OCI-M2 (cell line): ENCODE measurements around the gene GDNF.
"Not testable (repeated sequence)": the region's sequence is repeated elsewhere in the genome, so short reads cannot be mapped to it uniquely, and the experiment has no call there.

Experiments
- DNase-seq: peaks from one replicate; lab custom pipeline; 2025; ENCODE audit not compliant: unreplicated experiment; lab: John Stamatoyannopoulos, UW

Gene GDNF

GRCh38 chr5:37816883-37817282 is 23.0 kb downstream of the GDNF start:
- DNase-seq, result no peak

GRCh38 chr5:37816331-37816730 is 23.5 kb downstream of the GDNF start:
- DNase-seq, result no peak

DNA sequence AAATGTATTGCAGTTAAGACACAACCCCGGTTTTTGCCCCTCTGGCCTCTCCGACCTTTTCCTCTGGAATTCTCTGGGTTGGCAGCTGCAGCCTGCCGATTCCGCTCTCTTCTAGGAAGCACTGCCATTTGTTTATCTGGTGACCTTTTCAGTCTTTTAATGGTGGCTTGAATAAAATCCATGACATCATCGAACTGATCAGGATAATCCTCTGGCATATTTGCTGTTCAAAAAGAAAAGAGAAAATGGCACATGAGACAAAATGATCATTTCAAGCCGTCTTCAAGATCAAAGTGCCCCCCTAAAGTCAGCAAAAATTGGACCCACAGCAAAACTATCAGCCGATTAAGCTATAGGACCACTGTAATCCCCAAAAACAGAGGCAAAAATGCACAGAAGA is 23.9 kb downstream of the GDNF start:
- DNase-seq, result no peak

GRCh38 chr5:37814699-37815098 is 25.1 kb downstream of the GDNF start:
- DNase-seq, result no peak

- DNase-seq, result no peak
Measured at GRCh38 chr5:37812365-37812764, 27.5 kb downstream of the GDNF start.

DNA sequence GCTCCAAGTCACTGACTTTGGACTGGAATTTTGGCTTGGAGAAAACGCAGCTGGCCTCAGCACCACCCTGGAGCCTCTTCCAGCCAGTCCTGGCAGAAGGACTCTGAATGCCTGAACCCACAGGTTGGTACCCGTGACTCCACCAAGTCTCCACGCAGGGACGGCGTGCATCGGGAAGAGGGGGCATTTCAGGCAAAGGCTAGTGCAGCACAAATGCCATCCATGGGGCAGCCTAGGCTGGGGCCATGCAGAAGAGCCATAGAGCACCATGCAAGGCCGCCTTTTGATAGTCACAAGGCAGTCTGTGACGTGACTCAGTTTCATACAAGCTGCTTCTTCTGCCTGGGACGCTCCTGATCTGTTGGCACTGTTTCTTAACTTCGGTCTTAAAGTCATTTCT is 28.0 kb downstream of the GDNF start:
- no peak for DNase-seq

GRCh38 chr5:37810311-37810710 is 29.5 kb downstream of the GDNF start:
- no peak for DNase-seq

DNA sequence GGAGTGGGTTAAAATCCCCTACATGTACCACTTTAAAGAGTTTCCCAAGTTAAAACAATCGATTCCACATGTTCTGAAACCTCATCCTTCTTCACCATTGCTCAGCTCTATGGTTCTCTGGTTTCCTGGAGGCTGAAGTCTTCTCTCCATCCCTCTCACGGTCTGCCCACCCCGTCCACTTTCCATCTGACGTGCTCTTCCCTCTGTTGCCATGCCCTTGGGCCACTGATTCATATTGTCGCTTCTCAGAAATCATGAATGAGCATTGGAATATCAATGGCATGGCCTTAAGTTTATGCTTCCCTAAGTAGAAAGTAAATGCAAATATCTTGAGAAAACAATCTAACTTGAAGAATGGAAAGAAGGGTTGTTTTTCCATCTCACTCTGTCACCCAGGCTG is 30.9 kb downstream of the GDNF start:
- no peak for DNase-seq

GRCh38 chr5:37807621-37808301 is 32.1 kb downstream of the GDNF start:
- no peak for DNase-seq

- no peak for DNase-seq
Measured at GRCh38 chr5:37807015-37807414, 32.8 kb downstream of the GDNF start.

- no peak for DNase-seq
Measured at GRCh38 chr5:37806476-37806875, 33.4 kb downstream of the GDNF start.

- no peak for DNase-seq
Measured at GRCh38 chr5:37806016-37806415, 33.8 kb downstream of the GDNF start.

DNA sequence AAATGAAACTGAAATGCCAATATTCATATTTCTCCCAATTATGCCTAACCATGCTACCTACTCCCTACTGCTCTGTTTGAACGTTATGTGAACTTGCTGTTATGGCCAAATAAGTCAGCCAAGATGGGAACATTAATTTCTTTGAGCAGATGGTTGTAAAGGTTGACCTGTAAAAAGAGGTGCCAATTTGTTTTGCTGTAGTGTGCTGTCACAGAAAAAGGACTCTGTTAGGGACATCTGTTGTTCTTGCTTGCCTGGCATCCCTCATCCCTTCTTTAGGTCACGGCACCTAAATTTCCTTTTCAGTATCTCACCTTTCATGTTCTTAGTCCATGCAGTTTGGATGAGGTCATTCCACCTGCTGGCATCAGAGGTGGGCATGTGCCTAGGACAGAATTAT is 35.4 kb downstream of the GDNF start:
- DNase-seq, result no peak

GRCh38 chr5:37803487-37803886 is 36.4 kb downstream of the GDNF start:
- no peak for DNase-seq

- DNase-seq, result no peak
Measured at GRCh38 chr5:37801521-37801920, 38.3 kb downstream of the GDNF start.

DNA sequence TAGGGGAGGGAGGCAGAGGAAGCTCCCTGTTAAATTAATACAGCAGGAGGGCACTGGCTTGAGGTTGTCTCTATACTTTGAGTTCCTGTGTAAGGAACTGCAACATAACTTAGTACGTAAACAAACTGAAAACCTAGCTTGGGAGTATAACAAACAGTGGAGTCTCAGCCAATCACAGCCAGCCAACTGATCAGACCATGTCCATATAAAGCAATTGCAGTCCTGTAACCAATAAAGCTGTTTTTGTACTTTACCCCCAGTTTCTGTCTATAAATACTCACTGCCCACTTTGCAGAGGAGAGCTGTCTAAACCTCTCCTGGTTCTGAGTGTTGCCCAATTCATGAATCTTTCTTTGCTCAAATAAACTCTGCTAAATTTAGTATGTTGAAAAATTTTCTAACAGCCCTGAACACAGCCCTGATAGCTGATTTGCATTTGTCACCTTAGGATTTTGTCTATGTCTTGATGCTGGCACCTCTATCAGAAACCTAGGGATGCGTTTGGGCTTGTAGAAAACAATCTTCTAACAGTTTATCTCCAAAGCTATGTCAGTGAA is 39.9 kb downstream of the GDNF start:
- DNase-seq, result no peak

GRCh38 chr5:37796435-37796834 is 43.4 kb downstream of the GDNF start:
- DNase-seq, result not testable (repeated sequence)

- not testable (repeated sequence) for DNase-seq
Measured at GRCh38 chr5:37795292-37795691, 44.5 kb downstream of the GDNF start.

GRCh38 chr5:37792975-37793631 is 46.7 kb downstream of the GDNF start:
- DNase-seq, result no peak

DNA sequence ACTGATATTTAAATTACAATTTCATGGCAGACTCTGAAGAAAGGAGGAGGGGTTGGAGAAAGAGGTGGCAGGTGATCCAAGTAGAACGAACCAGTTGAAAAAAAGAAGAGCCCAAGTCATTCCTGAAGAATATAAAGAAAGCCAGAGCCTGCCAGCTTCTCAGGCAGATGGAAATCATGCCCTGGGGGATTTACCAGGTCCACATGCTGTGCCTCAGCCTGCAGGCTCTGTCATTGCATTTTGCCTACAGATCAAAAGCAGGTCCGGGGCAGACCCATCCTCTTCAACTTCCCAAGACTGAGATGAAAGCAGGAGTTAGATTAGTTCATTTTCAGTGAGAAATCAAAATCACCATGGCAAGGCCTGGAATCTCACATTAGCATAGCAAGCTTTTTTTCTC is 48.5 kb downstream of the GDNF start:
- DNase-seq, result no peak

GRCh38 chr5:37789991-37790390 is 49.9 kb downstream of the GDNF start:
- DNase-seq, result no peak

DNA sequence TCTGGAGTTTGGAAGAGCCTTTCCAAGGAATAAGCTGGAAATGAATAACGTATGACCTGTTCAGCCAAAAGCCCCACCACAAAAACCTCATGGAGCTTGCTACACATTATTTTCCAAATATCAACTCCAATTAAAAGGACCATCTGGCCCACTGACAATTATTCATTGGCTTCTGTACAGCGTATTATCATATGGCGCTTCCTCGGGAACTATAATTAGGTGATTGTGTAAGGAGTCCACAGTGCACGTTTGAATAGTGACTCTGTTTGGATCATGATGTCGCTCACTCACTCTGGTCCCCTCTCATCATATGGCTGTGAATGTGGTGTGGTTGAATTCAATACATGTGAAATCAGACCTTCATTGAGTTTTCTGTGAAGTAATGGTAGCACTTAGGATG is 52.1 kb downstream of the GDNF start:
- no peak for DNase-seq
